IPS-18a (cell line): ENCODE data around the gene CGB1.
"Not testable (repeated sequence)": the region's sequence is repeated elsewhere in the genome, so short reads cannot be mapped to it uniquely, and the experiment has no call there.

Experiments
- H3K27ac ChIP-seq: one replicate; pipeline ENCODE4 v1.5.1; 2013; ENCODE audit warnings: low read length
- H3K27me3 ChIP-seq: one replicate; pipeline ENCODE4 v1.6.1; 2013; ENCODE audit warnings: mild to moderate bottlenecking, low read length; ENCODE audit not compliant: control insufficient read depth, insufficient read depth
- H3K36me3 ChIP-seq: one replicate; pipeline ENCODE4 v1.6.1; 2013; ENCODE audit warnings: low read depth, low read length; ENCODE audit not compliant: control insufficient read depth
- H3K4me1 ChIP-seq: one replicate; pipeline ENCODE4 v1.6.1; 2013; ENCODE audit warnings: low read depth, low read length; ENCODE audit not compliant: control insufficient read depth
- H3K4me3 ChIP-seq: one replicate; pipeline ENCODE4 v1.5.1; 2013; ENCODE audit warnings: low read length
- H3K9ac ChIP-seq: one replicate; pipeline ENCODE4 v1.6.1; 2013; ENCODE audit warnings: mild to moderate bottlenecking, low read length, moderate library complexity
- H3K9me3 ChIP-seq: one replicate; pipeline ENCODE4 v1.6.1; 2013; ENCODE audit warnings: low read depth, low read length; ENCODE audit not compliant: control insufficient read depth

The CGB1 gene

GRCh38 chr19:49056902-49057596 is 20.4 kb upstream of the CGB1 start:
- Histone ChIP-seq H3K27me3 (peaks cover 53% of the 10 kb centered on the region), H3K4me1 (peaks cover 10% of the 10 kb centered on the region), H3K4me3 (peak overlapping the region; percentile 38)
- not testable (repeated sequence) for H3K36me3 ChIP-seq, H3K9ac ChIP-seq, H3K27ac ChIP-seq, H3K9me3 ChIP-seq

- peak overlapping the region; percentile 38 for H3K4me3 ChIP-seq
- no peaks in the 10 kb centered on the region for H3K36me3 ChIP-seq
- peaks cover 53% of the 10 kb centered on the region for H3K27me3 ChIP-seq
- H3K9ac ChIP-seq: no peak overlapping the region
- H3K27ac ChIP-seq: no peak overlapping the region
- no peaks in the 10 kb centered on the region for H3K9me3 ChIP-seq
- H3K4me1 ChIP-seq: peaks cover 10% of the 10 kb centered on the region
These were observed 19.6 kb upstream of the CGB1 start for GRCh38 chr19:49056101-49056901.

GRCh38 chr19:49050376-49051033 is 13.8 kb upstream of the CGB1 start:
- not testable (repeated sequence) for H3K4me1 ChIP-seq, H3K36me3 ChIP-seq, H3K9ac ChIP-seq, H3K9me3 ChIP-seq, H3K27ac ChIP-seq, H3K27me3 ChIP-seq, H3K4me3 ChIP-seq

GRCh38 chr19:49049834-49050233 is 13.1 kb upstream of the CGB1 start:
- H3K36me3 ChIP-seq, H3K27ac ChIP-seq: not testable (repeated sequence)

DNA sequence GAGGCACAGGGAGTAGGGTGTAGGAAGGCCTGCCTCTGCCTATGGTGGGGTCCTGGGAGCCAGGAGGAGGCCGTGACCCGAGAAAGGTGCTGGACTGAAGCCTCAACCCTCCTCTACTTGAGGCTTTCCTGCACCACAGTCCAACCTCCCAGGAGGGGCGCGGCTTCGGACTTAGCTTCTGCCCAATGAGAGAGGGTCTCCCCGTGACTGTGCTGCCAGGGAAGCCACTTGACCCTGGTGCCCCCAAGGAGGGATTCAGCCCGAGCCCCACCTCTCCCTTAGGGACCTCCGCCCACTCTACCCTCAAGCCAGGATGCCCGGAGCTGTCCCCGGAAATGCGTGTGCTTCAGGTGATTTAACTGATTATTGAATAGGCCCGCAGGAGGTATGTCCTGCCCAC is 12.3 kb upstream of the CGB1 start, which contains the start of gene CGB8:
CGB8 (minus strand) TSS at position 101 of the 400 bp plus-strand sequence. CDS start 372 bp downstream, outside the sequence.
- not testable (repeated sequence) for H3K27ac ChIP-seq, H3K9me3 ChIP-seq, H3K27me3 ChIP-seq, H3K36me3 ChIP-seq, H3K4me1 ChIP-seq, H3K4me3 ChIP-seq, H3K9ac ChIP-seq

More at GRCh38 chr19:49049834-49050233, 13.1 kb upstream of the CGB1 start:
- H3K9me3 ChIP-seq, H3K27me3 ChIP-seq, H3K4me3 ChIP-seq, H3K9ac ChIP-seq, H3K4me1 ChIP-seq: not testable (repeated sequence)

DNA sequence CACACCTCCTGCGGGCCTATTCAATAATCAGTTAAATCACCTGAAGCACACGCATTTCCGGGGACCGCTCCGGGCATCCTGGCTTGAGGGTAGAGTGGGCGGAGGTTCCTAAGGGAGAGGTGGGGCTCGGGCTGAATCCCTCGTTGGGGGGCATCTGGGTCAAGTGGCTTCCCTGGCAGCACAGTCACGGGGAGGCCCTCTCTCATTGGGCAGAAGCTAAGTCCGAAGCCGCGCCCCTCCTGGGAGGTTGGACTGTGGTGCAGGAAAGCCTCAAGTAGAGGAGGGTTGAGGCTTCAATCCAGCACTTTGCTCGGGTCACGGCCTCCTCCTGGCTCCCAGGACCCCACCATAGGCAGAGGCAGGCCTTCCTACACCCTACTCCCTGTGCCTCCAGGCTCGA is 6.9 kb upstream of the CGB1 start, which contains the start of gene CGB5:
CGB5 (plus strand) TSS at position 301 of the 400 bp plus-strand sequence. CDS start 362 bp downstream, outside the sequence.
- not testable (repeated sequence) for H3K27me3 ChIP-seq, H3K9ac ChIP-seq

GRCh38 chr19:49042666-49043065 is 6.0 kb upstream of the CGB1 start:
- H3K27ac ChIP-seq, H3K9ac ChIP-seq, H3K4me1 ChIP-seq, H3K9me3 ChIP-seq, H3K4me3 ChIP-seq, H3K27me3 ChIP-seq, H3K36me3 ChIP-seq: not testable (repeated sequence)

More for the DNA sequence above, 6.9 kb upstream of the CGB1 start, which contains the start of gene CGB5:
- H3K4me1 ChIP-seq, H3K27ac ChIP-seq, H3K36me3 ChIP-seq, H3K4me3 ChIP-seq, H3K9me3 ChIP-seq: not testable (repeated sequence)

- no peaks in the 10 kb centered on the region for H3K9me3 ChIP-seq
- H3K9ac ChIP-seq: no peak overlapping the region
- H3K36me3 ChIP-seq: no peaks in the 10 kb centered on the region
- H3K27ac ChIP-seq: no peak overlapping the region
- H3K4me3 ChIP-seq: no peak overlapping the region
- H3K27me3 ChIP-seq: no peaks in the 10 kb centered on the region
- no peaks in the 10 kb centered on the region for H3K4me1 ChIP-seq
These were observed 5.5 kb upstream of the CGB1 start for GRCh38 chr19:49042177-49042576.

DNA sequence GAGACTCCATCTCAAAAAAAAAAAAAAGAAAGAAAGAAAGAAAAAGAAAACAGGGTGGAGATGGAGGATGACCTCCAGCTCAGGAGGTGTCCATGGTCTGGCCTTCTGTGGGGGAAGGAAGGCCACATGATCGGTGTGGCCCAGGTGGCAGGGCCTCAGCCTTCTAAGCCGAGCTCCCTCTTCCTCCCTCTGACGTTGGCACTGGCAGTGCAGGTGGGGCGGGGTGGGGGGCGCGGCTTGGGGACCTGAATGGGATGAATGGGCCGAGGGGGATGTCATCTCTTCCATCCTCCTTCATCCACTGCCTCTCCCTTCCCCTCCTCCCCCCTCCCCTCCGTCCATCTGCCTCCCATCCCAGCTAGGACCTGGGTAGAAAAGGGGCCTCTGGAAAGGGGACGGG is 3.0 kb upstream of the CGB1 start:
- H3K27ac ChIP-seq, H3K9me3 ChIP-seq, H3K4me3 ChIP-seq, H3K27me3 ChIP-seq, H3K9ac ChIP-seq, H3K4me1 ChIP-seq, H3K36me3 ChIP-seq: not testable (repeated sequence)

DNA sequence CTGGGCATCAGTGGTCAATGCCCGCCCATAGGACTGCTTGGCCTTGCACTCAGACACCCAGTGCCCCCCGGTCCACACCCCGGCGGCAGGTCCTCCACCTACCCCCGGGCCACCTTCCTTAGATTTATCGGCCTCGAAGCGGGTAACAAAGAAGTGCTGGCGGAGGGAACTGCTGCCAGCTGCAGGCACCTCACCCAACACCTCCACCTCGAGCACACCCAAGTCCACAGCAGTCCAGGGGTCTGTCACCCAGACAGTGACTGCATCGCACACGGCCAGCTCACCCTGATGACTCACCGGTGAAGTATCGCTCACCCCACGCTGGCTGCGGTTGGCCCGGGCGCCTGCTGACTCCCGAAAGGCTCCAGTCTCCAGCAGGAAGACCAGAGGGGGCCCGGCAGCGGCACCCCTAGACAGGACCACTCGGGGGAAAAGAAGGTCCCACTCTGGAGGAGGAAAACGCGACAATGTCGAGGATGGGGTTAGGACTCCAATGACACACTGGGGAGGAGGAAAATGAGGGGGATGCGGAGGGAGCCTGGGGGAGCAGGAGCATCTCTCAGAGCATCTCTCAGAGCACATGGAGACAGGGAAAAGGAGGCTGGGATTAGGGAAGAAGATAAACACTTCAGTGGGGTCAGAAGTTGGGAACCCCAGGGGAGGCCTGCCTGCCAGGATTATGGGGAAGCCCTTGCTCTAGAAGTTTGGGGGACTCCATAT is 2.0 kb upstream of the CGB1 start:
- H3K4me3 ChIP-seq, H3K36me3 ChIP-seq, H3K9me3 ChIP-seq, H3K4me1 ChIP-seq, H3K9ac ChIP-seq, H3K27ac ChIP-seq, H3K27me3 ChIP-seq: not testable (repeated sequence)

GRCh38 chr19:49038111-49038510 is 1.4 kb upstream of the CGB1 start:
- not testable (repeated sequence) for H3K4me1 ChIP-seq, H3K27ac ChIP-seq, H3K36me3 ChIP-seq, H3K9ac ChIP-seq, H3K27me3 ChIP-seq, H3K9me3 ChIP-seq, H3K4me3 ChIP-seq
